ENCODE data around the gene TMEM63C.

DNA sequence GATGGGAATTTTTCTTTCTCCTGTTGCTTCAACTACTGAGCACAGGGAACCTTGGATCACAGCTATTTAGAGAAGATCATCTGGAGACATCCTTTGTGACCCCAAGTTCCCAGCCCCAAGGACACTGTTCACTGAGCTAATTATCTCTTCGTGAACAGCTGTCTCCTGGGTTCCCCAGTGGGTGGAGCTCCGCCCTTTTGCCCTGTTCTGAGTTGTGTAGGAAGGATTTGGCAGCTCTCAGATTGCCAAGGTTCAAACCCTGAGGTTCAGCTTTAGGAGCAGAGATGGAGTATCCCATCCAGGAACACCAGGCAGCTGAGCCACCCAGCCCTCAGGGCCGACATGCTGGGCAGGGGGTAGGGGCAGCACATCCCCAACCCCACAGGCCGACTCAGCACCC lies 57.4 kb downstream of the TMEM63C start:
- TF ChIP-seq CTCF (IDR thresholded peaks at IDR 0.05) (no peak), POLR2A (IDR thresholded peaks at IDR 0.05) (no peak)
